Activated CD4-positive, alpha-beta T cell treated with anti-CD3 and anti-CD28 coated beads for 48 hours (primary cell): ENCODE results near the gene FIGNL1.
"Not testable (repeated sequence)": the region's sequence is repeated elsewhere in the genome, so short reads cannot be mapped to it uniquely, and the experiment has no call there.

Experiments used
- DNase-seq: peaks from one replicate; pipeline ENCODE4 v3.0.0-alpha.2; 2020

Gene FIGNL1

GRCh38 chr7:50470250-50471163, 20.4 kb upstream of the FIGNL1 start:
- no peak for DNase-seq

GRCh38 chr7:50469181-50469580, 19.0 kb upstream of the FIGNL1 start:
- no peak for DNase-seq

- peak; percentile 89 for DNase-seq
These were observed 17.9 kb upstream of the FIGNL1 start for GRCh38 chr7:50467817-50468610.

- no peak for DNase-seq
These were observed 16.9 kb upstream of the FIGNL1 start for GRCh38 chr7:50466815-50467585.

- no peak for DNase-seq
These were observed 12.9 kb upstream of the FIGNL1 start for GRCh38 chr7:50463035-50463434.

- DNase-seq, result no peak
These were observed 12.2 kb upstream of the FIGNL1 start for GRCh38 chr7:50462361-50462760.

GRCh38 chr7:50461695-50462094, 11.5 kb upstream of the FIGNL1 start:
- DNase-seq, result no peak

- not testable (repeated sequence) for DNase-seq
These were observed 9.0 kb upstream of the FIGNL1 start for GRCh38 chr7:50459183-50459582.

GRCh38 chr7:50458651-50459050, 8.5 kb upstream of the FIGNL1 start:
- not testable (repeated sequence) for DNase-seq

- DNase-seq, result no peak
These were observed 6.4 kb upstream of the FIGNL1 start for GRCh38 chr7:50456371-50457123.

GRCh38 chr7:50455658-50456057, 5.5 kb upstream of the FIGNL1 start:
- no peak for DNase-seq

GRCh38 chr7:50454968-50455367, 4.8 kb upstream of the FIGNL1 start:
- DNase-seq, result no peak

- peak; percentile 44 for DNase-seq
These were observed 461 bp upstream of the FIGNL1 start for GRCh38 chr7:50450590-50451032.

GRCh38 chr7:50449501-50449880, 659 bp downstream of the FIGNL1 start:
- DNase-seq, result no peak

GRCh38 chr7:50448823-50449222, 1.3 kb downstream of the FIGNL1 start:
- no peak for DNase-seq

GRCh38 chr7:50446542-50446960, 3.6 kb downstream of the FIGNL1 start:
- peak; percentile 34 for DNase-seq

GRCh38 chr7:50436133-50436806, 13.9 kb downstream of the FIGNL1 start:
- no peak for DNase-seq

GRCh38 chr7:50431722-50432305, 18.3 kb downstream of the FIGNL1 start:
- DNase-seq, result no peak

- DNase-seq, result no peak
These were observed 18.8 kb downstream of the FIGNL1 start for GRCh38 chr7:50431316-50431715.

GRCh38 chr7:50428911-50429310, 21.2 kb downstream of the FIGNL1 start:
- DNase-seq, result no peak

- no peak for DNase-seq
These were observed 22.6 kb downstream of the FIGNL1 start for GRCh38 chr7:50427518-50427917.
